Measurements from ENCODE around the gene CELF4.

The CELF4 gene

DNA sequence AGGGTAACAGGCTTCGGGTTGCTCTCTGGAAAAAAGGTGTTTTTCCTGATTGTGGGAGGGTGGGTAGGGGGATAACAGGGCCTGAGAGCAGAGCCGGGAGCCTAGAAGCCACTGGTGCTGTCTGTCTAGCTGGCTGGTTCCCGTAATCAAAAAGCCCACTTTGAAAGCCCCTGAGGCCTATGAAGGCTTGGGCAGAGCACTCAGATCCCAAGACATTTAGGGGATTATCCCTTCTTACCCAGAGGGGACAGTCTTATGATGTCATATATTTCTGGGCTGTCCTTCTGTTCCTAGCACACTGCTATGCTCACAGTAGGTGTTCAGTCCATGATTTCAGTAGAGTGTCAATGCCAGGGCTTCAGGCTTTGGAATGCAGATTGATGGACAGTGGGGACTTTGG, 45.1 kb downstream of the CELF4 start:
- no peak for DNase-seq

DNA sequence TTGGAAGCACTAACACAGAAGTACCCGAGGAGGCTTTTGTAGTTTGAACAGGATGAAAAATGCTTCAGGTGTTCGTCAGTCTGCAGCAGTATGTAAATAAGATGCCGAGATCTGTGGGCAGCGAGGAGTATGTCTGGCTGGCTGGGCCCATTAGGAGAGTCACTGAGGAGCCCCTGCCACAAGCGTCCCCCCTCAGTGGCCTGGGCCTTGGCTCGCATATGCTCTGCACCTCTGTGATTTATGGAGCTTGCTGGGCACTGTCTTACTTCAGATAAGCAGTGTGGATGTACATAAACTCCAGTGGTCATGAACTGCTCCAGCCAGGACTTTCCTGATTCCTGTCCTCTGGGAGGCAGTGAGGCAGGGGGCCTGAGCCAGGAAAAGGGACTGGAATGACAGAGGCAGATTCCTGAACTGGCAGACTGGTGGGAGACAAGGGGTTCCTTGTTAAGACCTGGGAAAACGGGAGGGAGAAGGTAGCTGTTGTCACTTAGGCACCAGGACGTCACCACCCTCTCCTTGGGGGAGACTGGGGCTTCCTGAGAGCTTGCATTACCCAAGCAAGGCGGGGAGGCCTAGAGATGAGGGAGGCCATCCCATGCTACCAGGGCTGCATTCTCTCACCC, 46.0 kb downstream of the CELF4 start:
- no peak for DNase-seq

DNA sequence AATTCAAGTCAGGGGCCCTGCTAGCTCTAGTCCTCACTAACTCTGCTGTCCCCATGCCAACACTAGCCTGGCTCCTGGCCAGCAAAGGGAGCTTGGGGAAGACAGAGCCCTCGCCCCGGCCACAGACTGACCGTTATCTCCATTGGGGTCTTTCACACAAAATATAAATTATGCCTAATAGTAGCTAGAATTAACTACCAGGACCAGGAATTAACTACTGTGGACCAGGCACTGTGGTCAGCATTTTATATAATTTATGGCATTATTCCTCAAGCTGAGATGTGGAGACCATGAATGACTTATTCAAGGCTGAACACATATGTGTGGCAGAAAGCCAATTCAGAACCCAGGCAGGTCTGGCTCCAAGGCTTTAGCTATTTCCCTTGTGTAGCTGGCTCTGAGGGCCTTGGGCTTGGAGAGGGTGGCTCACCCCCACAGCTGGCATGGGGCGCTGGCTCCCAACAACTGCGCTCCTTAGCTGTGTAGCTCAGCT, 49.2 kb downstream of the CELF4 start:
- peak; percentile 90 for DNase-seq

DNA sequence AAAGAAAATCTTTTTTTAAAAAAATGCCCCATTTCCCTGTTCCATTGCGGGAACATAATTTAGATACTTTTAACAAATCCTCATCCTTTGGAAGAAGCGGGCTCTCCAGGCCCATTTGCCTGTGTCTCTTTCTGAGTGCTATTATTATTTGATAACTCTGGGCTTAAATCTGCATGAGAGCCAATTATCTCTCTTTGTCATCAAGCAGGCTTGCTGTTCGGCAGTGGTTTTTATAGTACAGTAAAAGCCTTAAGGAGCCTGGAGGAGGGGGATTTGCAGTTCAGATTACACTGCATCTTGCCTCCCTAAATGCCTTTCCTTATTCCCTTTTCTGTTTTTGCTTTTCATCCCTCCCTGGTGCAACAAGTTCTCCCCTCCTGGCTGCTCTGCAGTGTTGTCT, 50.6 kb downstream of the CELF4 start:
- peak; percentile 95 for DNase-seq

DNA sequence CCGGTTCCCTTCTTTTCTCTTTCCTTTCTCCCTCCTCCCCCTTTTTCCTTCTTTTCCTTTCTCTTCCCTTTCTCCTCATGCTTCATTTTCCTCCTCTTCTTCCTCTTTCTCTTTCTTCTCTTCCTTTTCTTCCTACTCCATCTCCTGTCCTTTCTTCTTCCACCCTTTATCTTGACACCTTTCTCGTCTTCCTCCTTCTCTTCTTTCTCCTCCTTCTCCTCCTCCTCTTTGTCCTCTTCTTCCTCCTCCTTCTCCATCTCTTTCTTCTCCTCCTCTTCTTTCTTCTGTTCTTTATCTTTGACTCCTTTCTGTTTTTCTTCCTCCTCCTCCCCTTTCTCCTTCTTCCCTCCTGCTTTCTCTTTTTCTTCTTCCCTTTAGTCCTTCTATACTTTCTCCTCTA, 53.2 kb downstream of the CELF4 start:
- DNase-seq: no peak

DNA sequence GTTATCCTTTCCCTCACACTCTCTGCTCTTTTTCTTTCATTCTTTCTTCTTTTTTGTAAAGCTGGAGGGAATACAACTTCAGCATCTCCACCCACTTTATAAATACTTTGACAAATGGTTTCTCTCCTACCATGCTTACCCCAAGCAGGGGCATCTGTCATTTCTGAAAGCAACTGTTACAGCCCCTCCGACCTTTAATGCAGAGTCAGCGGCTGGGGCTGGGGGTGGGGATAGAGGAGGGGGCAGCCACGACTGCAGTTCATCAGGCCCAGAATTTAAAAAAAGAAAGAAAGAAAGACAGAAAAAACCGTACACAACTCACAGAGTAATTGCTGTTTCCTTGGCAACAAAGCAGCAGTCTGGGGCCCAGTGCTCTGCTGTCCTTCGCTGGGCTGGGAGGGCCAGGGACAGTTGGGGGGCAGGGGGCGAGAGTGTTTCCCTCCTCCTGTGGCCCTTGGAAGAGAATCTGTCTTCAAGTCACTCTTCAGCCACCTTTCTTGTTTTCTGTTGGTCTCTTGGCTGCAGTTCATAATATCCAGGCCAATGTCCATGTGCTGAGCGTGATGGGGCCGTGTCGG, 53.8 kb downstream of the CELF4 start:
- no peak for DNase-seq

DNA sequence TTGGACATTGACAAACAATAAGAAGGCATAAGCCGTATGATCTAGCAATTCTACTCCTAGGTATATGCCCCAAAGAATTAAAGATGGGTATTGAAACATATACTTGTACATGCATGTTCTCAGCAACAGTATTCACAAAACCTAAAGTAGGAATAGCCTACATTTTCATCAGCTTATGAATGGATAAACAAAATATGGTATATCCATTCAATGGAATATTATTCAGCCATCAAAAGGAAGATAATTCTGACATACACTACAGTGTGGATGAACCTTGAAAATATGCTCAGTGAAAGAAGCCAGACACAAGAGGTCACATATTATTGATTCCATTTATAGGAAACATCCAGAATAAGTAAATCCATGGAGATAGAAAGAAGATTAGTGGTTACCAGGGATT, 56.0 kb downstream of the CELF4 start:
- no peak for DNase-seq

DNA sequence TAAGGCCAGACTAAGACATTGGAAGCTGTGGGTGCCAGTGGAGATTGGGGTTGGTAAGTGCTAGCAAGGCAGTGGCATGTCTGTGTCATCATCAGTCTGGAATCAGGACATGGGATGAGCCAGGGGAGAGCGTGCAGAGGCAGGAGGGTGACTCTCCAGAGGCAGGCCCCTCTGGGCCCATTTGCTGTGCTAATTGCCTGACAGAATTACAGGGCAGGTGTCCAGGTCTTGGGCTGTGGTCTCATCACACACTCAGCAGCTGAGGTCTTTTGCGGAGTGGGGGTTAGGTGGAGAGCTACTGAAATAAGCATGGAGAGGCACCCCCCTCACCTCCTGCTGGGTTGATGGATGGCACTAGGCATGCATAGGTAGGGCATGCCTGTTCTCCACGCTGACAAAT, 57.4 kb downstream of the CELF4 start:
- peak; percentile 83 for DNase-seq

DNA sequence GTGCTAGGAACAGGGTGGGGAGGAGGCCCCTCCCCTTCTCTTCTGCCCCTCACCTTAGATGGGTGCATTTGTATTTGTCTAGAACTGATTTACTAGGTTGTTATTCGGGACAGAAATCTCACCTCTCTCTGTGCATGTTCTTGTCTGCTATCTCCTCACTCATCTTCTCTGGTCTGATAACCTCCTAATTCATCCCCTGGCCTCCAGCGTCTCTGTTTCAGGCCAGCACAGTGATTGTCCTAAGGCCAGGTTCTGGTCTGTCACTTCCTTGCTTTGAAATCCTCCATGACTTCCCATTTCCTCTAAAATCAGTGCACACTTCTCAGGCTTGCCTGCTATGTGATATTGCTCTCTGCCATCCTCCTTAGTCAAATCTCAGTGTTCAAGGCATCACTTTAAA, 58.4 kb downstream of the CELF4 start:
- peak; percentile 22 for DNase-seq

DNA sequence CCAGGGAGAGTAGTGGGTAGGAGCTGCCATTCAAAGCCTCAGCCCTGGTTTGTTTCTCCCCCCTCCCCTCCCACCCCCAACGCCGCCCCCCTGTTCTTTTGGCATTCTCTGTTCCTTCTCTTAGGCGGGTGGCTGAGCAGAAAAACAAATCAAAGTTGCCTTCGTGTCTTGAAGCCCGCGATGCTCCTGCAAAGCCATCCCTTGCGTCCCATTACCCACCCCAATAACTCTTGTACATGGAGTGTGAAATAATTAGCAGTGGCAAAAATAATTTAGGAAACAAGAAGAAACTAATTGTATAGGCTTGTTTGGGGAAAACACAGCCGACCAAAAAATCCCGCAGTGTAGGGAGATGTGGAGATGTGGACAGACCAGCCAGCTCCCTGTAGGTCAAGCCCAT, 59.6 kb downstream of the CELF4 start:
- DNase-seq: no peak

DNA sequence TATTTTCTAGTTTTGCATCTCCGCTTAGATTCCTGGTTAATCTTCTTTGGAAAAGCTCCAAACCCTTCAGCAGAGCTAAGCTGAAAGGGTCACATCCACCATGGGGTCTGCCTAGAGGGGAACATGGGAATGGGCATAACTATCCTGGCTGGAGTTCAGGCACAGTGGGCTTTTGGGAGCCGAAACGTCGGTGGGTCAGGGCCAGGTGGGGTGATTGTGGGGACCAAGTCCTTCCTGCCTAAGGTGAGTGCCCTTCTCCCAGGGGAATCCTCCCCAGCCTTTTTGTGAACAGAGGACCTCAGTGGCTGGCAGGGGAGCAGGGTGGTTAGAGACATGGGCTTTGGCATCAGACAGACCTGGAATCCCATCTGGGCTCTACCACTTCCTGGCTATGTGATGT, 60.3 kb downstream of the CELF4 start:
- DNase-seq: no peak

DNA sequence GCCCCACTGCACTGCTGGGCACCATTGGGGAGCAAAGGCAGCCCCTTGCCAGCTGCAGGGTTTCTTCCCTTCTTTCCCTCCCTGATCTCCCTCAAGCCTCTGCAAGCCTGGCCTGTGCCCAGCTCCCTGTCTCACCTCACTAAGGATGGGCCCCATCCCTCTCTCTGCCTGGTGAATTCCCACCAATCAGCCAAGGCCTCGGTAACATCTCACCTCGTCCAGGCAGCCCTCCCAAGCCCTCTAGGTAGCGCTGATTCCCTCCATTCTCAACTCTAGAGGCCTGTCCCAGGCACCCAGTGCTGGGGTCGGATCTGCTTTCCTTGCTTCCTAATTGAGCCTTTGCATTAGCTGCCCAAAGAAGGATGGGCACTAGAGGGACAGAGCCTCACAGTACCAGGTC, 63.0 kb downstream of the CELF4 start:
- DNase-seq: no peak

DNA sequence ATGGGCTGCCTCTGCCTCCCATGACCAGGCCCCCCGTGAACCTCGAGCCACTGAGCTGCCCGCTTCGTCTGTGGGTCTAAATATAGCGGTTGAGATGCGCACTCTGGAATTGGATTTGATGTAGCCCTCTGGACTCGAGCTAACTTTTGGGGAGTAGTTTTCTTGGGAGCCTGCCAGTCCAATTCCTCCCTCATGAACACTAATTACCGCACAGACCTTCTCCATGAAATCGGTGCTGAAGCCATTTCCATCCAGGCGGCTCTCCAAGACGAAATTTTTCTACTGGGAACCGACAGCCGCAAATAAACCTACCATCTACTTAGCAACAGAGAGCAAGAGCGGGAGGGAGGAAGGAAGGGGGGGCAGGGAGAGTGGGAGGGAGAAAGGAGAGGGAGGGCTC, 63.6 kb downstream of the CELF4 start:
- DNase-seq: no peak

DNA sequence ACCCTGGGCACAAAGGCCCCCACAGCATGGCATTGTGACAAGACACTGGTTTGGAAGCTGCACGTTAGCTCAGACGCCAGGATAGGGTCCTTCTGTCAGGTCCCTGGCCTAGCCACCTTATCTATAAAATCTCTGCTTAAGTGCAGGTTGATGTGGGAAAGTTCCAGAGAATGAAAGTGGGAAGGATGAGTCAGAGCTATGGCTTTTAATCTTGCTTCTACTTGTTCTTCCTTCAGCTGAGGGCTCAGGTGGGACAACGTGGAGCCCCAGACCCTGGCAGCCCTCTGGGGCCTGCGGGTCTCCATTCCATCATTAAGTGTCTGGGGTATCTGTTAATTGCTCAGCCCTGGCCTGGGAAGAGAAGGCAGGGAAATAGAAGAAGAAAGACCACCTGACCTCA, 64.5 kb downstream of the CELF4 start:
- DNase-seq: no peak

DNA sequence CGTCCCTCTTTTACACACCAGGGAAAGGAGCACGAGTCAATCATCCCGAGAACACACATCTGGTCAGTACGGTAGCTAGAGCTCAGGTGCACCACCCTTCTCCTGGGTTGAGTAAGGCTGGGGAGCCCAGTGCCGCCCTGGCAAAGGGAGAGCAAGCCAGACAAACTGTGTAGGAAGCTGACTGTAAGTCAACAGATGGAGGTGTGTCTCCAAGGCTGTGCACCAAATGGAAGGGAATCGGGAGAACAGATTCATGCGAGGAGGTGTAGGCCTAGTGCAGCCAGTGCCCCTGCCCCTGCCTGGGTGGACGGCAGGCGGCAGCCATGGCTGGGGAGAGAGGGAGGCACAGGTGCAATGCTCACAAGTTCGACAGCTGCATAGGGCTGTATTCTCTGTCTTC, 65.7 kb downstream of the CELF4 start:
- DNase-seq: no peak

DNA sequence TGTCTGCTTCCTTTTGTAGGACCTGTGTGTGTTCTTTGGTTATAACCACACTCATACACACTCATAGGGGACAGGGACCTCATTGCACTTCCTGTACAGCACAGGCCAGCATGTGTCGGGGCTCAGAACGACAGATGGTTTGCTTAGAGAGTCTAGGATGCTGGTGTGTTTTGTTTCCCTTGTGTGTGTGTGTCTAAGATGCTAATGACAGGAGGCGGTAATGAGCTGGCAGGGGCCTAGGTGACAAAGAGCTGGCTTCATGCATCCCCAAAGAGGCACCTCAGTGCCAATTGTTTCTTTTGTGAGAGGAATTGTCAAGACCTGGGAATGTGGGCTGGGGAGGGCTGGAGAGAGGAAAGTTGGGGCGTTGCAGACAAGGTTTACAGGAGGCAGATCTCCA, 66.6 kb downstream of the CELF4 start:
- no peak for DNase-seq

DNA sequence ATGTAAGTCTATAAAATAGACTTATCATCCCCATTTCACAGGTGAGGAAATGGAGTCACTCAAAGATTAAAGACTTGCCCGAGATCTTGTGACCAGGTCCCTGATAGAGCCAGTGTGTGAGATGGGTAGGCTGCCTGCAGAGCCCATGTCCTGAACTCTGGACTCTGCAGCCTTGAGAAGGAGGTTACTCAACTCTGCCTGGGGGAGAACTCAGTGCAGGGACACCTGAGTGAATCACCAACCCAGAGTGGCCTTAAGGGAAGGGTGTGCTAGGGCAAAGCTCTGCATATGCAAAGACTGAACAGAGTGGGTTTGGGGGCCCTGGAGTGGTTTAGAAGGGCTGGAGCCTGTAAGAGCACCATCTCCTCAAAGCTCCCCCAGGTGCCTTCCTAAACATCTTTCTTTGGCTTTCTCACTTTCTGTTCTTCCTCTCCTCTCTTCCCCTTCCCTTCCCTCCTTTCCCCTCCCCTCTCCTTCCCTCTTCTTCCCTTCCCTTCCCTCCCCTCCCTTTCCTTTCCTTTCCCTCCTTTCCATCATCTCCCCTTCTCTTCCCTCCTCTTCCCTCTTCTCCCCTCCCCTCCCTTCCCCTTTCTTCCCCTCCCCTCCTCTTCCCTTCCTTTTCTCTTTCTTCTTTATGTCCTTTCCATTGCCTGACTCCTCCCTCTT, 67.6 kb downstream of the CELF4 start:
- no peak for DNase-seq

DNA sequence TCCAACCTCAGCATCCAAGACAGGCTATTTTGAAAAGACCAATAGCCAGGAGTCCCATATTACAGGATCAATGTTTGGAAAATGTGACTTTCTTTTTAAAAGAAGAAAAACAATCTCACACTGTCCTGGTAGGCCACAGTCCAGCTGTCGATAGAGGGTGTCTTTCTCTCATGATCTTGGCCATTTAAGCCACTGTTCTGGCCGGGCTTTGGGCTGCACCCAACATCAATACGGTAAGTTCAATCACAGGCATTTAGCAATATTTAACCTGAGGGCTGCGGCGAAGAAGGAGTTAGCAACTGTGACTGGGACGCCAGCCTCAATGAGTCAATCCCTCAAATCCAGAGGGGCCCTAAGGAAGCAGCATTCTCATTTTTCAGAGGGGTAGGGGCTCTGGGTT, 69.0 kb downstream of the CELF4 start:
- DNase-seq: no peak

DNA sequence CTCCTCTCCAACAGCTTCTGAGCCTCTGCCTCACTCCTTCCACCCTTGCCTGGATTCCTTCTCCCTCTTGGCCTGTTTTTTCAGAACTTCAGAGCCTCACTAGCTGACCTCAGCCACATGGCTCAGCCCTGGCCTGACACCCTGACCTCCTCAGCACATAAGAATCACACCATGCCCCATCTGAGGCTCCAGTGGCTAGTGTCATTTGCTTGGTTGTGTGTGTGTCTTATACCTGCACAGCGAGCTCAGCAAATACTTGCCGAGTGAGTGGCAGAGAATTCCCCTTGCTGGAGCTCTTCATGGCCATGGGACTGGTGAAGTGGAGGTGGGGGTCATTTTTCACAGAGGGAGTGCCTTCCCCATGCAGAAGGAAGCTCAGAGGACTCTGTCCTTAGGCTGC, 70.2 kb downstream of the CELF4 start:
- DNase-seq: no peak

DNA sequence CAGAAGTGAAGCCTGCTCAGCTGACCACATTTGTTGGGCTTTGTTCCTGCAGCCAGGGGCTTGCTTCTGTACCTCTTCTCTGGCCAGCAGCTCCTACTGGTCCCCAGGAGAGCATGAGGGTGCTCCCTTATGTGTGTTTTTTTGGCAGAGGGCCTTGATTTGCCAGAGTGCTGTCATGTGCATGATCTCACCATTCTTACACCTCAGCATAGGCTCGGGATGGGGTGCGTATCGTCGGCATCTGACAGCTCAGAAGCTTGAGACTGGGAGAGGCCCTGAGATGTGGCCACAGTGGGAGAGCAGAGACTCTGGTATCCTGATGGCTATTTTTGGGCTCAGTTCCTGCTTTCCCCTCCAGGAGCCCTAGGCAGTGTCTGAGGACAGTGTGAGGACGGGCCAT, 71.2 kb downstream of the CELF4 start:
- no peak for DNase-seq

DNA sequence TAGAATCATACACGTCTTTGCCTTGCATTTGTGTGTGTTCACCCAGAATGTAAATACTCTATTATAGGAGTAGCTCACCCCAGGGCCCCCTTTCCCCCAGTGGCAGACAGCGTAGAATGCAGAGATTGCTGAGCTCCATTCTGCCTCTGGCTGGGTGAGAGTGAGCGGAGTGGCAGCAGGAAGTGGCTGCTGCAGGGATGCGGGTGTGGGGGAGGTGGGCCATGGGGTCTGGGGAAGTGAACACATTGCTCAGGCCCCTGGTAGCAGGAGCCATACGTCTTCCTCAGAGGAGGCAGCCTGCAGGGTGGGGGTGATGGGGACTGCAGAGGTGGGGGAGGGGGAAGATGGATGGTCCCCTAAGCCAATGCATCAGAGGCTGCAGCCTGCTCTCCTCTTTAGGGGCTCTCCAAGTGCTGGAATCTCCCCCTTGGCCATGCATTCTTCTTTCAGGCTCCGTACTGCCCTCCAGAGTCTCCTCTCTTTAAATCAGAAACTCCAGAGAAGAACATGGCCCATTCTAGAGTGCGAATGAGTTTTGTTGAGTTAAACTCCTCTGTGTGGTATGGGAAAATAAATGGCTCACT, 72.2 kb downstream of the CELF4 start:
- no peak for DNase-seq

DNA sequence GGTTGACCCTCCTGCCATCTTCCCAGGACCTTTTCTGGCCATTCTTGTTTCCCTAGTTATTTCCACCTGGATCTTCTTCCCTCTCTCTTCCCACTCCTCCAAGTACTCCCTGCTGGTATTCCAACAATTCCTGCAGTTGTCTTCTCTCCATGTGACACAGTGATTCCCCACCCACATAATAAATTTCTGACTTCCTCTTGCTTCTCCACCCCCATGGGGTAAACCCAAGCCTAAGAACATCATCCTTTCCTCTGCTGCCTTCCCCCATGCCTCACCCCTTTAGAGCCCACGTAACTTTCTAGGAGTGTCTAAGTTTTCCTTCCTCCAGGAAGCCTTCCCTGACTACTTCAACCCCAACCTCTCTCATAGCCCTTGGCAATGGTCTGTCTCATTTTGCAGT, 72.6 kb downstream of the CELF4 start:
- no peak for DNase-seq

DNA sequence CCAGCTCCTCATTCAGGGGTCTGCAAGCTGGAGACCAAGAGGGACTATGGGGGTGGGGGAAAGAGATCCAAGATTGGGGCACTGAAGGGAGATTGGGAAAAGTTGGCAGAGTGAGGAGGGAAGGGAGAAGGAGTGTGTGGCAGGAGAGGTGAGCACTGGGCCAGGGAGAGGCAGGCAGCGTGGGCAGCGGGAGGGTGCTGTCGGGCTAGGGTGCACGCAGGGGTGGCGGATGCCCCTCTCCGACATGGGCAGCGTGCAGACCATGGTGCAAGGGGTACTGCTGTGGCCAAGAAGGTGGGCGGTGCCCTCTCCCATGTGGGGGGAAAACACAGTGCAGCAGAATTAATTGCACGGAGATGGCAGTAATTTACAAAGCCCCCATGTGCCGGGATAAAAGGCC, 74.1 kb downstream of the CELF4 start:
- DNase-seq: no peak

DNA sequence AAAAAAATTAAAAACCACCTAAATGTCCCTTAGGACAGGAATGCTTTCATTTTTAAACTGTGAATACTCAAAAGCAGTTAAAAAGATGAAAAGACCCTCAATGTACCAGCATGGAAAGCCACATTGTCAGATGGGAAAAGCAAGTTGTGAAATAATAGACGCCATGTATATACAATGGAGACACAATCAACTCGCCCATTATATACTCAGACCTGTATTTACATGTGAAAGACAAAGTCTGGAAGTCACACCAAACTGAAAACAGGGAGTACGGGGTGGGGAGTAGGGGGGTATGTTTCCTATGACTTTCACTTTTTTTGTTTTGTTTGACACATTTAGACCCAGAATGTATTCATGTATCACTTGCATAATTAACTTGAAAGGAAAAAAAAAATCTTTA, 75.6 kb downstream of the CELF4 start:
- no peak for DNase-seq

All from DMS79 treated with DMSO at 0.1 percent for 48 hours (cell line).